Loucy (cell line): Measurements from ENCODE around the gene MLEC.

ENCODE experiments used
- H2AFZ ChIP-seq: fragments of 200-600 bp; sonication (generic); 2 replicates; pipeline ENCODE4 v1.6.0; 2016; ENCODE audit warnings: antibody characterized with exemption, mild to moderate bottlenecking, low read length, moderate library complexity
- H3F3A ChIP-seq: fragments of 200-600 bp; 2 replicates; pipeline ENCODE4 v1.6.0; 2016; ENCODE audit warnings: antibody characterized with exemption, low read depth, mild to moderate bottlenecking
- H3K27me3 ChIP-seq: fragments of 200-600 bp; sonication (generic); 2 replicates; pipeline ENCODE4 v1.6.1; 2014; ENCODE audit warnings: low read length, mild to moderate bottlenecking; ENCODE audit not compliant: insufficient read depth, poor library complexity, severe bottlenecking
- H3K36me3 ChIP-seq: fragments of 200-600 bp; sonication (generic); 2 replicates; pipeline ENCODE4 v1.6.1; 2016; ENCODE audit warnings: low read length; ENCODE audit not compliant: insufficient read depth
- H3K4me1 ChIP-seq: fragments of 200-600 bp; sonication (generic); 2 replicates; pipeline ENCODE4 v1.5.1; 2014; ENCODE audit warnings: low read length, mild to moderate bottlenecking; ENCODE audit not compliant: insufficient read depth, poor library complexity, severe bottlenecking
- H3K4me2 ChIP-seq: fragments of 200-600 bp; sonication (generic); 2 replicates; pipeline ENCODE4 v1.6.0; 2014; ENCODE audit warnings: antibody characterized with exemption, low read length, low read depth, mild to moderate bottlenecking; ENCODE audit not compliant: poor library complexity, severe bottlenecking
- H3K4me3 ChIP-seq: fragments of 200-600 bp; sonication (generic); 2 replicates; pipeline ENCODE4 v1.5.1; 2014; ENCODE audit warnings: low read length, mild to moderate bottlenecking, mixed read lengths; ENCODE audit not compliant: poor library complexity, severe bottlenecking
- H3K79me2 ChIP-seq: fragments of 200-600 bp; sonication (generic); 2 replicates; pipeline ENCODE4 v1.6.1; 2014; ENCODE audit warnings: low read length; ENCODE audit not compliant: insufficient read depth
- H3K9ac ChIP-seq: fragments of 200-600 bp; sonication (generic); 2 replicates; pipeline ENCODE4 v1.6.0; 2014; ENCODE audit warnings: mild to moderate bottlenecking, low read depth, low read length, moderate library complexity; ENCODE audit not compliant: poor library complexity, severe bottlenecking
- H3K9me2 ChIP-seq: fragments of 200-600 bp; sonication (generic); replicated peaks from 2 replicates; pipeline ENCODE4 v1.6.1; 2016; ENCODE audit warnings: low read depth, low read length, mixed read lengths
- H3K9me3 ChIP-seq: fragments of 200-600 bp; sonication (generic); 2 replicates; pipeline ENCODE4 v1.6.1; 2014; ENCODE audit warnings: mild to moderate bottlenecking, antibody characterized with exemption, low read length, low read depth; ENCODE audit not compliant: insufficient read depth
- H4K20me1 ChIP-seq: fragments of 200-600 bp; sonication (generic); 2 replicates; pipeline ENCODE4 v1.6.0; 2014; ENCODE audit warnings: antibody characterized with exemption, low read length, mild to moderate bottlenecking; ENCODE audit not compliant: insufficient read depth, poor library complexity, severe bottlenecking
- CTCF ChIP-seq: fragments of 200-600 bp; sonication (generic); conservative IDR thresholded peaks from 2 replicates; pipeline ENCODE4 v1.5.1; 2014; ENCODE audit warnings: mild to moderate bottlenecking, antibody characterized with exemption, low read length
- EZH2phosphoT487 ChIP-seq: fragments of 200-600 bp; IDR thresholded peaks from 2 replicates; pipeline ENCODE4 v1.6.1; 2018; ENCODE audit warnings: antibody characterized with exemption, mild to moderate bottlenecking, moderate library complexity, borderline replicate concordance

Gene MLEC

GRCh38 chr12:120643574-120643973 is 43.4 kb upstream of the MLEC start:
- Histone ChIP-seq H3K9me2 (no peaks in the 10 kb centered on the region), H3K36me3 (no peaks in the 10 kb centered on the region), H3K4me3 (no peak overlapping the region), H2AFZ (no peak overlapping the region), H3K9ac (no peak overlapping the region), H3K79me2 (no peaks in the 10 kb centered on the region), H3K9me3 (no peaks in the 10 kb centered on the region), H3K27me3 (peaks cover 23% of the 10 kb centered on the region), H3K4me2 (no peak overlapping the region), H4K20me1 (no peaks in the 10 kb centered on the region), H3K4me1 (peaks cover 6% of the 10 kb centered on the region), H3F3A (no peaks in the 10 kb centered on the region)
- TF ChIP-seq CTCF (no peak), EZH2phosphoT487 (no peak)

- no peak overlapping the region for H3K9ac ChIP-seq
- H3F3A ChIP-seq, result no peaks in the 10 kb centered on the region
- H3K4me2 ChIP-seq, result no peak overlapping the region
- no peak overlapping the region for H2AFZ ChIP-seq
- no peaks in the 10 kb centered on the region for H4K20me1 ChIP-seq
- TF ChIP-seq EZH2phosphoT487 (no peak), CTCF (no peak)
- no peak overlapping the region for H3K4me3 ChIP-seq
- H3K9me3 ChIP-seq, result no peaks in the 10 kb centered on the region
- no peaks in the 10 kb centered on the region for H3K79me2 ChIP-seq
- H3K9me2 ChIP-seq, result no peaks in the 10 kb centered on the region
- H3K4me1 ChIP-seq, result peaks cover 9% of the 10 kb centered on the region
- H3K27me3 ChIP-seq, result peaks cover 16% of the 10 kb centered on the region
- no peaks in the 10 kb centered on the region for H3K36me3 ChIP-seq
Measured at GRCh38 chr12:120646044-120646443, 40.9 kb upstream of the MLEC start.

GRCh38 chr12:120647375-120647755 is 39.6 kb upstream of the MLEC start:
- H3K27me3 ChIP-seq, result peaks cover 3% of the 10 kb centered on the region
- no peaks in the 10 kb centered on the region for H3K36me3 ChIP-seq
- H4K20me1 ChIP-seq, result no peaks in the 10 kb centered on the region
- H3K4me2 ChIP-seq, result no peak overlapping the region
- no peaks in the 10 kb centered on the region for H3K9me2 ChIP-seq
- H2AFZ ChIP-seq, result no peak overlapping the region
- H3F3A ChIP-seq, result no peaks in the 10 kb centered on the region
- TF ChIP-seq EZH2phosphoT487, result no peak
- no peak for TF ChIP-seq CTCF
- H3K9ac ChIP-seq, result no peak overlapping the region
- peaks cover 4% of the 10 kb centered on the region for H3K4me1 ChIP-seq
- H3K9me3 ChIP-seq, result no peaks in the 10 kb centered on the region
- H3K4me3 ChIP-seq, result no peak overlapping the region
- no peaks in the 10 kb centered on the region for H3K79me2 ChIP-seq
